Panc1 (cell line): Measurements from ENCODE around the gene ELF4. TPM values are rescaled to one million over a fixed set of nuclear protein-coding genes. Genes with fewer than 3 reads are reported as not detected.

Experiments used
- ATAC-seq: fragments of 200-7000 bp; cut with Tn5 transposase; 2 replicates; pipeline ENCODE4 v1.9.1; 2020; ENCODE audit warnings: mild to moderate bottlenecking, moderate library complexity
- BruUV-seq: library from RNA; stranded (reverse); fragments of 400-500 nt; replicated peaks from 2 replicates; lab custom pipeline; 2021; lab: Mats Ljungman, UMichigan
- CTCF ChIA-PET: fragments of 300-600 bp; sonication (Branson Sonifier 250); formaldehyde crosslinking; loops from one replicate; lab custom pipeline; 2022; ENCODE audit warnings: antibody characterized with exemption; lab: Charles Lee
- POLR2A ChIA-PET: fragments of 300-600 bp; sonication (Branson Sonifier 250); formaldehyde crosslinking; loops from one replicate; lab custom pipeline; 2022; ENCODE audit warnings: antibody characterized with exemption; lab: Charles Lee
- DNase-seq: peaks from one replicate; pipeline ENCODE4 v3.0.0-alpha.2; 2010; ENCODE audit warnings: low read depth, low spot score
- H3K27ac ChIP-seq: 2 replicates; pipeline ENCODE4 v1.5.1; 2011; ENCODE audit warnings: mild to moderate bottlenecking, low read length, inconsistent platforms
- H3K27me3 ChIP-seq: fragments of 200-500 bp; sonication (Bioruptor generic); 2 replicates; pipeline ENCODE4 v1.6.0; 2014; ENCODE audit warnings: low read length, inconsistent platforms; ENCODE audit not compliant: control insufficient read depth, insufficient read depth
- H3K36me3 ChIP-seq: fragments of 200-500 bp; sonication (Bioruptor generic); 2 replicates; pipeline ENCODE4 v1.5.1; 2014; ENCODE audit warnings: inconsistent platforms, mild to moderate bottlenecking, low read length, moderate library complexity; ENCODE audit not compliant: control insufficient read depth, insufficient read depth
- H3K4me1 ChIP-seq: 2 replicates; pipeline ENCODE4 v1.5.1; 2011; ENCODE audit warnings: inconsistent platforms, mild to moderate bottlenecking, low read length, moderate library complexity; ENCODE audit not compliant: control insufficient read depth, insufficient read depth
- H3K4me3 ChIP-seq, 2 experiments: 2 replicates each; pipeline ENCODE4 v1.5.1; 2011 to 2012; ENCODE audit warnings: low read depth in 2 of 2, low read length in 2 of 2, mild to moderate bottlenecking in 2 of 2, inconsistent platforms in 1 of 2, moderate library complexity in 1 of 2
- H3K9me3 ChIP-seq: fragments of 200-500 bp; sonication (Bioruptor generic); 2 replicates; pipeline ENCODE4 v1.5.1; 2014; ENCODE audit warnings: low read depth, mild to moderate bottlenecking, inconsistent platforms, low read length, moderate library complexity; ENCODE audit not compliant: control insufficient read depth, insufficient read depth
- CTCF ChIP-seq: fragments of 450-650 bp; IDR thresholded peaks from 2 replicates; pipeline ENCODE4 v1.5.1; 2017; ENCODE audit warnings: mild to moderate bottlenecking
- POLR2AphosphoS5 ChIP-seq: IDR thresholded peaks from 2 replicates; pipeline ENCODE4 v1.6.1; 2012; ENCODE audit warnings: mild to moderate bottlenecking, low read depth, low read length, moderate library complexity
- REST ChIP-seq, 2 experiments: IDR thresholded peaks; 2 replicates each; pipeline ENCODE4 v1.6.1; 2011 to 2012; ENCODE audit warnings: low read depth in 2 of 2, control low read depth in 1 of 2, low read length in 1 of 2, mild to moderate bottlenecking in 1 of 2, moderate library complexity in 1 of 2; ENCODE audit not compliant: insufficient read depth in 1 of 2
- SIN3A ChIP-seq: IDR thresholded peaks from 2 replicates; pipeline ENCODE4 v1.6.1; 2012; ENCODE audit warnings: low read depth, mild to moderate bottlenecking, low read length, moderate library complexity, borderline replicate concordance; ENCODE audit not compliant: insufficient read depth
- TCF7L2 ChIP-seq: IDR thresholded peaks from 2 replicates; pipeline ENCODE4 v1.6.1; 2011; ENCODE audit warnings: mild to moderate bottlenecking, low read depth, low read length, inconsistent platforms
- in situ Hi-C: cut with HindIII; loops from 2 replicates; pipeline ENCODE4 v1.10.0; 2016; ENCODE audit warnings: low sequenced_read_pairs, low pct_unique_long_range_greater_than_20kb
- intact Hi-C: fragments of 100-400 bp; cut with micrococcal nuclease; formaldehyde crosslinking; loops from one replicate; pipeline ENCODE4 v1.10.0; 2022; ENCODE audit not compliant: unreplicated experiment
- total RNA-seq: library from RNA; stranded (reverse); gene quantifications from one replicate; pipeline ENCODE4 v1.2.1, GENCODE V29; 2021; ENCODE audit not compliant: unreplicated experiment

Gene ELF4
- total RNA-seq, 1 experiment from 2014 or later = 48.0 TPM

- no peak for TF ChIP-seq POLR2AphosphoS5
- TF ChIP-seq TCF7L2 = no peak
- no peak for TF ChIP-seq CTCF
- no peak for TF ChIP-seq REST (IDR thresholded peaks at IDR 0.05; ENCODE audit: insufficient read depth in 1 of 2, low read depth in 2 of 2, low read length in 1 of 2)
- TF ChIP-seq SIN3A = no peak
- no peaks in the 10 kb centered on the region for H3K9me3 ChIP-seq
- H3K27me3 ChIP-seq = no peaks in the 10 kb centered on the region
- H3K27ac ChIP-seq = no peak overlapping the region; the same call in 1 of the 2 replicates
- intact Hi-C loops = no loop called here
- peaks cover 42% of the 10 kb centered on the region for H3K4me1 ChIP-seq
- no peak for ATAC-seq
- in situ Hi-C loops = no loop called here
- ChIA-PET POLR2A (no interaction called here), CTCF (interaction anchor here (0.6 kb wide), 1 partner anchor 94 kb away, joined by 3 read pairs; no protein-coding TSS in a partner anchor)
- no peaks in the 10 kb centered on the region for H3K36me3 ChIP-seq
- H3K4me3 ChIP-seq = no peak overlapping the region
- no peak for DNase-seq
- BruUV-seq = no TSS peak
These were observed 24.5 kb downstream of the ELF4 start for GRCh38 chrX:130085551-130086446.

- TF ChIP-seq TCF7L2 = no peak
- no peak for TF ChIP-seq POLR2AphosphoS5
- TF ChIP-seq SIN3A = no peak
- TF ChIP-seq CTCF = no peak
- TF ChIP-seq REST (IDR thresholded peaks at IDR 0.05; ENCODE audit: insufficient read depth in 1 of 2, low read depth in 2 of 2, low read length in 1 of 2) = no peak
- no TSS peak for BruUV-seq
- no peak overlapping the region; the same call in 1 of the 2 replicates for H3K27ac ChIP-seq
- ATAC-seq (no peak), DNase-seq (no peak)
- no peak overlapping the region for H3K4me3 ChIP-seq
- H3K36me3 ChIP-seq = no peaks in the 10 kb centered on the region
- ChIA-PET CTCF (interaction anchor here (0.6 kb wide), 1 partner anchor 96 kb away, joined by 3 read pairs; no protein-coding TSS in a partner anchor), POLR2A (no interaction called here)
- in situ Hi-C loops = no loop called here
- no peaks in the 10 kb centered on the region for H3K27me3 ChIP-seq
- no peaks in the 10 kb centered on the region for H3K9me3 ChIP-seq
- intact Hi-C loops = no loop called here
- peaks cover 42% of the 10 kb centered on the region for H3K4me1 ChIP-seq
These were observed 25.6 kb downstream of the ELF4 start for GRCh38 chrX:130084631-130085237.
